Amniotic epithelial cell (primary cell): ENCODE measurements around the gene TTYH3.
"Not testable (repeated sequence)": the region's sequence is repeated elsewhere in the genome, so short reads cannot be mapped to it uniquely, and the experiment has no call there.

Source experiments
- DNase-seq: peaks from one replicate; pipeline ENCODE4 v3.0.0-alpha.2; 2010; ENCODE audit warnings: low read depth

Gene TTYH3

DNA sequence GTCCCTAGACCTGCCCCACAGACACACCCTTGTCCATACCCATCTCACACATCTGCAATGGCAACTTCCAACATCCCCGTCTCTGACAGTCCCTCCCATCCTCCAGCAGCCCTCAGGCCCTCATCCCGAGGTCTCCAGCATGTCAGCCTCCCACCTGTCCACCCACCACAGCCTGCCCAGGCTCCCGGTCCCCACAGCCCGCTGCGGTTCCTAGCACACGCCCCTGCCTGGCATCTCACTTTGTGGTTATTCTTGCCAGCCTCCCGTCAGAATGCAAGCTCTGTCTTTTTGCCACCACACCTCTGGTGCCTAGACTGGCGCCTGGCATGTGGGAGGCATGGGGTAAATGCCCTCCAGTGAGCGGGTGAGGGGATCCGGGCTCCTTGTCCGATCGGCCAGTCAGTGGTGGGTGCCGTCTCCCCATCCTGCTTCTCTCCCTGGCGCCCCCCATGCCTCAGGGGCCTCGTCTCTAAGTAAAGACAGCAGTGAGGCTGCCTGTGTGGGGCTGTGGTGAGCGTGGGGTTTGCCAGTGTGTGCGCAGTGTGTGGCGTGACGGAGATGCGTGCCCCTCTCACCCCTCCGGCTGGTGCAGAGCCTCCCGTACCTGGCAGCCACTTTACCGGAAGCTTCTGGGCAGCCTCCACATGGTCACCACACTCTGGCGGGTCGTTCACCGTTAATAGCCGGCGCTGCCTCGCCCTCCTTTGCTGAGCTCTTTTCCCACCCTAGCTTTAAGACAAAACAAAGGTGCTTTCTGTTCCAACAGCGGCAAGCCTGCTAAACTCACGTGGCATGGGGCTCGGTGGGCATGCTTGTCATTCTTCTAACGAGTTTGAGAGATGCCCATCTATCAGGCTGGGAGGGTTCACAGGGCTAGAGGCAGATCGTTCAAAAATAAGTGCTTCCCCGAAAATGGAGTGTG lies 28.5 kb upstream of the TTYH3 start:
- no peak for DNase-seq

DNA sequence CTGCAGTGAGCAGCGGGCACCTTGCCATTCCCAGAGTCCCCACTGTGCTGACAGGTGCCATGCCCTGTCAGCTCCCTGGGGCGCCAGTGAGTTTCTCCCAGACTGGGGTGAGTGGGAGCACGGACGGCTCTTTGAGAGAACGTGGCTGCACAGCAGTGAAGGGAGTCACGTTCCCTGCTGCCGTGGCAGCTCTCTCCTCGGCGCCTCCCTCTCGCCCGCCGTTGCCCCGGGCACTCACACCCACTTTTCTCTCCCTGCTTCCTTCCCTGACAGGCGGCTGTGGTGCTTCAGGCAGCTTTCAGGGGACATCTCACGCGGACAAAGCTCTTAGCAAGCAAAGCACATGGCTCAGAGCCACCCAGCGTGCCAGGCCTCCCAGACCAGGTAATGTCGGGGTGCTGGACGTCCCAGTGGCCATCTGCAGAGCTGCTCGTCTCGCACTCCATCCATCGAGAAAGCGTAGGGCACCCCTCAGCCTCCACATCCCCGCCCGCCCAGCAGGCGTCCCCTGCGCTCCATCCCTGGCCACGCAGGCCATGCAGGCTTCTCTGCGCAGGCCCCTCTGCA lies 27.1 kb upstream of the TTYH3 start:
- DNase-seq = no peak

GRCh38 chr7:2605608-2606538 lies 25.9 kb upstream of the TTYH3 start:
- no peak for DNase-seq

- no peak for DNase-seq
Observed at GRCh38 chr7:2606539-2606936, 25.2 kb upstream of the TTYH3 start.

GRCh38 chr7:2607122-2607922 lies 24.5 kb upstream of the TTYH3 start:
- DNase-seq = no peak

DNA sequence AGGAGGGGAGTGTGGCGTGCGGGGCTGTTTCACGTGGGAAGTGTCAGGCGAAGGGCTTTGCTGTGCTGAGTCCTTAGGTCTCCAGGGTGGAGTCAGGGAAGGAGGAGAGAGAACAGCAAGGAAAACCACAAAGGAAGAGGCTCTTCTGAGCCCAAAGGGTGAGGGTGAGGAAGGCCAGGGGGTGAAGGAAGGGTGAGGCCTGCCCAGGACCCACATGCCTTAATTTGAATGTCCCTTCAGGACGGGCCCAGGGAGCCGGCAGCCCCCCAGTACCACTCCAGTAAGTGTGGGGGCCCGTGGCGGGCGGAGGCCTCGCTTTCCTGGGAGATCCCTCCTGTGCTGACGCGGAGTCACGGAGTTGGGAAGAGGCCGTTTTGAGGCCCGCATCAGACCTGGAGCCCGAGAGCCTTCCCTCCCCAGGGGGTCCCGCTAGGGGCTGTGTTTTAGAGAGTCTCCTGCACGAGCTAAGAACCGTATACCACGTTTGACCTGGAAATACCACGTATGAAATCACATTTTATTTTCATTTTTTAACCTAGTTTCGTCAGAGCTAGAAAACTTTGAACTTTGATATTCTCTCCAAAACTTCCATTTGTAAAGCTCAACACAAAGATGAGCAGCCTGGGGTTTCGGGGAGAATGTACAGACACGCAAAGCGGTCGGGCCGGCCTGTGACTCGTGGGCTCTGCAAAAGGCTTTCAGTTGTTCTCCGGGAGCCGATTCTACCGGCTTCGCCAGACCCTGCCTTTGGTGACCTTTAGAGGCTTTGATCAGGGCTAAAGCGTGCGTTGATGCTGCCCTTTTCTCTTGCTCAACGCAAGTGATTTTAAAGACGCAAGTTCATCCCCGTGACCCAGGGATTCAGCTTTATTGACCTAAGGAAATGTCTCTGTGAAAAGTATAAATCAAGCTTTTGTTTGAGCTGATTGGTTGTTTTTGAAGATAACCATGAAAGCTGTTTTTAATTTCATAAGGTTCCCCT lies 23.6 kb upstream of the TTYH3 start:
- no peak for DNase-seq

DNA sequence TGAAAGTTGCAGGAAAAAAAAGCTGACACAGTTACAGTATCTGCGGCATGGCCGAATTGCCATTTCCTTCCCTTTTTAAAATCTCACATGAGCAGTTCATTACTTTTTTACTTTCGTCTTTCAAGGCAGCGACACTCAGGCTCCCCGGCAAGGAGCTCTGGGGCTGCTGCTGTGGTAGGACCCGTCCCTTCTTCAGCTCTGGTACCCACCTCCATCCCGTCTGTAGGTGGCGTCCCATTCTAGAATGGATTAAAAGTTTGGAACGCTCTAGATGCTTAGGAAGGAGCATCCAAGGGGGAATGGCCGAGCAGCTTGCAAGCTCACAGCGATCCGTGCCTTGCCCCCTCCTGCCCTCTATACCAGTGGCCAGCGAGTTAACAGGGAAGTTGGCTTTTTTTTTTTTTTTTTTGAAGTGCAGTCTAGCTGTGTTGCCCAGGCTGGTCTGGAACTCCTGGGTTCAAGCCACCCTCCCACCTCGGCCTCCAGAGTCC lies 22.8 kb upstream of the TTYH3 start:
- peak; percentile 34 for DNase-seq

DNA sequence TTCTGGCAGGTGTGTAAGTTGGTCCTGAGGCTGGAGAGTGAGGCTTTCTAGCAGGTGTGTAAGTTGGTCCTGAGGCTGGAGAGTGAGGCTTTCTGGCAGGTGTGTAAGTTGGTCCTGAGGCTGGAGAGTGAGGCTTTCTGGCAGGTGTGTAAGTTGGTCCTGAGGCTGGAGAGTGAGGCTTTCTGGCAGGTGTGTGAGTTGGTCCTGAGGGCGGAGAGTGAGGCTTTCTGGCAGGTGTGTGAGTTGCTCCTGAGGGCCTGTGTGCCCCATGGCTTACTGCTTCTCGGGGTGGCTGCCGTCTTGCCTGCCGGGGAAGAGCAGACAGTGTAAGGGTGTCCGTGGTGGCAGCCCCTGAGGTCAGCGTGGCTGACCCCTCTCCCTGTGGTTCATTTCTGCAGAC lies 22.1 kb upstream of the TTYH3 start:
- DNase-seq = not testable (repeated sequence)

GRCh38 chr7:2610466-2610865 lies 21.3 kb upstream of the TTYH3 start:
- no peak for DNase-seq

DNA sequence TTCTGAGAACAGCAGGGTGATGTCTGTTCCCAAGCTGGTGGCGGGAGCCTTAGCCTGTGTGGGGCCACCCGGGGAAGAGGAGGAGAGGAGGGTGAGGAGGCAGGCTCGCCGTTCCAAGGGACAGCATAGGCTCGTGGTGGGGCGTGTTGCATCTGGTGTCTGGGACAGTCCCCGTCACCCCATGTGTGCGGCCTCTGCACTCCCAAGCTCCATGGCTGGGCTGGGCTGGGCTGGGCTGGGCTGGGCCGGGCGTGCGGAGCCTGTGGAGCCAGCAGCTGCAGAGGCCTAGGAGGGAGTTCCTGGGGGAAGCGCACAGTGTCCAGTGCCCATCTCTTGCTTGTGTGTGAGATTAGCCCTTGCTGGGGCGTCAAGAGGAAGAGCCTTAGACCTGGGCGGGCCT lies 20.9 kb upstream of the TTYH3 start:
- DNase-seq = no peak

GRCh38 chr7:2611401-2611800 lies 20.4 kb upstream of the TTYH3 start:
- DNase-seq = no peak

- no peak for DNase-seq
Observed at GRCh38 chr7:2611922-2612321, 19.9 kb upstream of the TTYH3 start.

GRCh38 chr7:2612445-2613097 lies 19.2 kb upstream of the TTYH3 start:
- DNase-seq = no peak

DNA sequence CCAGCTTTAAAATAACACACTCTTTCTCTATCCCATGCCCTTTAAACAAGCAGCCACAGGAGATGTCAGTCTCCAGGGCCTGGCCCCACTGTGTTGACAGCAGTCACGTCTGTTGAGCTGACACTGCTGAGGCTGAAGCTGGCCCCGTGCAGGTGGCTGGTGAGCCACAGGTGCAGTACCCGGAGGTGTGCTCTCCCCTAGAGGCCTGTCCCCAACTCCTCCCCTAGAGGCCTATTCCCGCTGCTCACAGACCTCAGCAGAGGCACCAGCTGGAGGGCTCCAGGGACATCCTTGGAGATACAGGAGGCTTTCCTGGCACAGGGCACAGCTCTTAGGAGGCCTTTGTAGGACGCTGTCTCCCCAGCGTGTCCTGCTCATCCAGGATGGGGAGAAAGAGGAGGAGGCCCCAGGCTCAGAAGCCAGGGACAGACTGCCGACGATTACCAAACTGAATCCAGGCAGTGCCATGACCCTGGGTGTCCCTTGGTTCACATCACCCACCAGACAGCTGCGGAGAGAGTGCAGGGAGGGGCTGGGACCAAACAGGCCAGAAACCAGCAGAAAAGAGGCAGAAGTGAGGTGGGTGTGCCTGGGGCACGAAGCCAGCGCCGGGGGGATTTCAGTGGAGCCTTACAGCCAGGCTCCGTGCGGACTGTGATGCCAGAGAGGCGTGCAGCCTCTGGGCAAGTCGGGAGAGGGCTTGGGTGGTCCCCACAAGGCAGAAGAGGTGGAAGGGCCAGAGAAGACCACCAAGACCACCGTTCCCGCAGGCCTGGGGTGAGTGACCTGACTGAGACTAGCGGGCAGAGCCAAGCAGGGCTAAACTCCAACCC lies 18.5 kb upstream of the TTYH3 start:
- DNase-seq = no peak

- DNase-seq = peak; percentile 33
Observed at GRCh38 chr7:2613931-2614600, 17.7 kb upstream of the TTYH3 start.

- DNase-seq = no peak
Observed at GRCh38 chr7:2614631-2615330, 17.0 kb upstream of the TTYH3 start.
